ENCODE measurements around the gene GPX7.

Gene GPX7

GRCh38 chr1:52588027-52588426 lies 14.1 kb upstream of the GPX7 start:
- no peak for TF ChIP-seq GABPA (IDR thresholded peaks at IDR 0.05; ENCODE audit: low read depth)
- TF ChIP-seq, protein P1, sequence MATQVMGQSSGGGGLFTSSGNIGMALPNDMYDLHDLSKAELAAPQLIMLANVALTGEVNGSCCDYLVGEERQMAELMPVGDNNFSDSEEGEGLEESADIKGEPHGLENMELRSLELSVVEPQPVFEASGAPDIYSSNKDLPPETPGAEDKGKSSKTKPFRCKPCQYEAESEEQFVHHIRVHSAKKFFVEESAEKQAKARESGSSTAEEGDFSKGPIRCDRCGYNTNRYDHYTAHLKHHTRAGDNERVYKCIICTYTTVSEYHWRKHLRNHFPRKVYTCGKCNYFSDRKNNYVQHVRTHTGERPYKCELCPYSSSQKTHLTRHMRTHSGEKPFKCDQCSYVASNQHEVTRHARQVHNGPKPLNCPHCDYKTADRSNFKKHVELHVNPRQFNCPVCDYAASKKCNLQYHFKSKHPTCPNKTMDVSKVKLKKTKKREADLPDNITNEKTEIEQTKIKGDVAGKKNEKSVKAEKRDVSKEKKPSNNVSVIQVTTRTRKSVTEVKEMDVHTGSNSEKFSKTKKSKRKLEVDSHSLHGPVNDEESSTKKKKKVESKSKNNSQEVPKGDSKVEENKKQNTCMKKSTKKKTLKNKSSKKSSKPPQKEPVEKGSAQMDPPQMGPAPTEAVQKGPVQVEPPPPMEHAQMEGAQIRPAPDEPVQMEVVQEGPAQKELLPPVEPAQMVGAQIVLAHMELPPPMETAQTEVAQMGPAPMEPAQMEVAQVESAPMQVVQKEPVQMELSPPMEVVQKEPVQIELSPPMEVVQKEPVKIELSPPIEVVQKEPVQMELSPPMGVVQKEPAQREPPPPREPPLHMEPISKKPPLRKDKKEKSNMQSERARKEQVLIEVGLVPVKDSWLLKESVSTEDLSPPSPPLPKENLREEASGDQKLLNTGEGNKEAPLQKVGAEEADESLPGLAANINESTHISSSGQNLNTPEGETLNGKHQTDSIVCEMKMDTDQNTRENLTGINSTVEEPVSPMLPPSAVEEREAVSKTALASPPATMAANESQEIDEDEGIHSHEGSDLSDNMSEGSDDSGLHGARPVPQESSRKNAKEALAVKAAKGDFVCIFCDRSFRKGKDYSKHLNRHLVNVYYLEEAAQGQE (IDR thresholded peaks at IDR 0.05; ENCODE audit: insufficient replicate concordance, low read depth), result no peak
- TF ChIP-seq, protein P2, sequence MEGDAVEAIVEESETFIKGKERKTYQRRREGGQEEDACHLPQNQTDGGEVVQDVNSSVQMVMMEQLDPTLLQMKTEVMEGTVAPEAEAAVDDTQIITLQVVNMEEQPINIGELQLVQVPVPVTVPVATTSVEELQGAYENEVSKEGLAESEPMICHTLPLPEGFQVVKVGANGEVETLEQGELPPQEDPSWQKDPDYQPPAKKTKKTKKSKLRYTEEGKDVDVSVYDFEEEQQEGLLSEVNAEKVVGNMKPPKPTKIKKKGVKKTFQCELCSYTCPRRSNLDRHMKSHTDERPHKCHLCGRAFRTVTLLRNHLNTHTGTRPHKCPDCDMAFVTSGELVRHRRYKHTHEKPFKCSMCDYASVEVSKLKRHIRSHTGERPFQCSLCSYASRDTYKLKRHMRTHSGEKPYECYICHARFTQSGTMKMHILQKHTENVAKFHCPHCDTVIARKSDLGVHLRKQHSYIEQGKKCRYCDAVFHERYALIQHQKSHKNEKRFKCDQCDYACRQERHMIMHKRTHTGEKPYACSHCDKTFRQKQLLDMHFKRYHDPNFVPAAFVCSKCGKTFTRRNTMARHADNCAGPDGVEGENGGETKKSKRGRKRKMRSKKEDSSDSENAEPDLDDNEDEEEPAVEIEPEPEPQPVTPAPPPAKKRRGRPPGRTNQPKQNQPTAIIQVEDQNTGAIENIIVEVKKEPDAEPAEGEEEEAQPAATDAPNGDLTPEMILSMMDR (IDR thresholded peaks at IDR 0.05; ENCODE audit: insufficient read depth, low read length), result no peak
- no peak for TF ChIP-seq SPI1 (IDR thresholded peaks at IDR 0.05; ENCODE audit: borderline replicate concordance, low read depth)
- TF ChIP-seq POLR2AphosphoS5 (IDR thresholded peaks at IDR 0.05; ENCODE audit: low read depth), result no peak
- H3K27me3 ChIP-seq (ENCODE audit: insufficient read depth, poor library complexity, severe bottlenecking), result no peaks in the 10 kb centered on the region
- peak overlapping the region; percentile 21; the same call in 1 of the 2 replicates for H3K27ac ChIP-seq (replicated peaks)
- no peak overlapping the region for H3K4me3 ChIP-seq (replicated peaks; ENCODE audit: insufficient read depth, low read length)
- no peak for DNase-seq (ENCODE audit: low read depth in 1 of 2, low spot score in 1 of 2)

GRCh38 chr1:52588535-52588934 lies 13.6 kb upstream of the GPX7 start:
- peak; percentile 43 to 70 for DNase-seq (ENCODE audit: low read depth in 1 of 2, low spot score in 1 of 2)
- Histone ChIP-seq H3K27me3 (ENCODE audit: insufficient read depth, poor library complexity, severe bottlenecking) (no peaks in the 10 kb centered on the region), H3K4me3 (replicated peaks; ENCODE audit: insufficient read depth, low read length) (no peak overlapping the region), H3K27ac (replicated peaks) (peak overlapping the region; percentile 21; the same call in 1 of the 2 replicates)
- TF ChIP-seq, protein P2 (IDR thresholded peaks at IDR 0.05; ENCODE audit: insufficient read depth, low read length), result no peak
- TF ChIP-seq SPI1 (IDR thresholded peaks at IDR 0.05; ENCODE audit: borderline replicate concordance, low read depth) (peak; percentile 99), GABPA (IDR thresholded peaks at IDR 0.05; ENCODE audit: low read depth) (no peak), POLR2AphosphoS5 (IDR thresholded peaks at IDR 0.05; ENCODE audit: low read depth) (peak; percentile 50; the same call in 1 of the 2 replicates)
- TF ChIP-seq, protein P1 (IDR thresholded peaks at IDR 0.05; ENCODE audit: insufficient replicate concordance, low read depth), result no peak

DNA sequence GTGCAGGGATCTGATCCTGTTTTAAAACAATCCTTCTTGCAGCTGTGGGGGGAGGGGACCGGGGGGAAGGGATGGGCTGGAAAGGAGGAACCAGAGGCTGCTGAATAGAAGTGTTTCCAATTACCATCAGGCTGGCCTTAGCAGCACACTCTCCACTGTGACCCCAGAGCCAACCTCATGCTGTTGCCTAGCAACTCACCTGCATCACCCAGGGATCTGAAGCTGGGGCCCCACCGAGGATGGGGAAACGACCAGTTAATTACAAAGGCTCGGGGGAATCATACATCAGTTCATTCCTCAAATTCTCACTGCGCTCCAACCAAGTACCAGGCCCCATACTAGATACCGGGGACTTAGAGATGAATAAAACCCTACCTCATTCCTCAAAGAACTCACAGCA lies 11.9 kb upstream of the GPX7 start:
- Histone ChIP-seq H3K27ac (replicated peaks) (no peak overlapping the region), H3K4me3 (replicated peaks; ENCODE audit: insufficient read depth, low read length) (no peak overlapping the region), H3K27me3 (ENCODE audit: insufficient read depth, poor library complexity, severe bottlenecking) (no peaks in the 10 kb centered on the region)
- TF ChIP-seq GABPA (IDR thresholded peaks at IDR 0.05; ENCODE audit: low read depth), result no peak
- no peak for TF ChIP-seq POLR2AphosphoS5 (IDR thresholded peaks at IDR 0.05; ENCODE audit: low read depth)
- TF ChIP-seq, protein P1 (IDR thresholded peaks at IDR 0.05; ENCODE audit: insufficient replicate concordance, low read depth), result no peak
- TF ChIP-seq SPI1 (IDR thresholded peaks at IDR 0.05; ENCODE audit: borderline replicate concordance, low read depth), result no peak
- TF ChIP-seq, protein P2 (IDR thresholded peaks at IDR 0.05; ENCODE audit: insufficient read depth, low read length), result no peak
- no peak for DNase-seq (ENCODE audit: low read depth in 1 of 2, low spot score in 1 of 2)

All from HL-60 (cell line).